Activated CD4-positive, alpha-beta T cell treated with anti-CD3 and anti-CD28 coated beads for 36 hours (primary cell): ENCODE results near the gene STAT6. TPM values are rescaled to one million over a fixed set of nuclear protein-coding genes. Genes with fewer than 3 reads are reported as not detected.

Experiments
- ATAC-seq: fragments of 200-7000 bp; cut with Tn5 transposase; one replicate; pipeline ENCODE4 v1.10.0; 2021; ENCODE audit warnings: mild to moderate bottlenecking, moderate library complexity
- CTCF ChIA-PET: fragments of 350-600 bp; sonication (Branson Sonifier 250); formaldehyde crosslinking; loops from one replicate; lab custom pipeline; 2021; ENCODE audit warnings: antibody characterized with exemption; lab: Charles Lee
- POLR2A ChIA-PET: fragments of 350-600 bp; sonication (Branson Sonifier 250); formaldehyde crosslinking; loops from one replicate; lab custom pipeline; 2021; ENCODE audit warnings: antibody characterized with exemption, inconsistent platforms; lab: Charles Lee
- DNase-seq: peaks from one replicate; pipeline ENCODE4 v3.0.0-alpha.2; 2020
- H3K27ac Mint-ChIP-seq: one replicate; pipeline ENCODE4 v1.8.0; 2021; ENCODE audit warnings: mixed read lengths
- H3K27me3 Mint-ChIP-seq: one replicate; pipeline ENCODE4 v1.8.0; 2021; ENCODE audit warnings: mixed read lengths
- H3K36me3 Mint-ChIP-seq: one replicate; pipeline ENCODE4 v1.8.0; 2021; ENCODE audit warnings: low read depth, mixed read lengths
- H3K4me1 Mint-ChIP-seq: one replicate; pipeline ENCODE4 v1.8.0; 2021; ENCODE audit warnings: mixed read lengths
- H3K4me3 Mint-ChIP-seq: one replicate; pipeline ENCODE4 v1.8.0; 2021; ENCODE audit warnings: mild to moderate bottlenecking, moderate library complexity, mixed read lengths
- H3K9me3 Mint-ChIP-seq: one replicate; pipeline ENCODE4 v1.8.0; 2021; ENCODE audit warnings: low read depth, mixed read lengths
- intact Hi-C, 2 experiments: fragments of 100-400 bp; cut with DNase I in 1 of 2; cut with micrococcal nuclease in 1 of 2; formaldehyde crosslinking; loops; one replicate each; pipeline versions ENCODE4 v1.14.2 to v1.15.1; 2022 to 2024; cut with DNase I, micrococcal nuclease
- total RNA-seq, 2 experiments: library from RNA; stranded (reverse); gene quantifications; one replicate each; pipeline ENCODE4 v1.2.3, GENCODE V29; 2021

The STAT6 gene
- total RNA-seq, 2 experiments from 2014 or later, result 250 to 288 TPM

DNA sequence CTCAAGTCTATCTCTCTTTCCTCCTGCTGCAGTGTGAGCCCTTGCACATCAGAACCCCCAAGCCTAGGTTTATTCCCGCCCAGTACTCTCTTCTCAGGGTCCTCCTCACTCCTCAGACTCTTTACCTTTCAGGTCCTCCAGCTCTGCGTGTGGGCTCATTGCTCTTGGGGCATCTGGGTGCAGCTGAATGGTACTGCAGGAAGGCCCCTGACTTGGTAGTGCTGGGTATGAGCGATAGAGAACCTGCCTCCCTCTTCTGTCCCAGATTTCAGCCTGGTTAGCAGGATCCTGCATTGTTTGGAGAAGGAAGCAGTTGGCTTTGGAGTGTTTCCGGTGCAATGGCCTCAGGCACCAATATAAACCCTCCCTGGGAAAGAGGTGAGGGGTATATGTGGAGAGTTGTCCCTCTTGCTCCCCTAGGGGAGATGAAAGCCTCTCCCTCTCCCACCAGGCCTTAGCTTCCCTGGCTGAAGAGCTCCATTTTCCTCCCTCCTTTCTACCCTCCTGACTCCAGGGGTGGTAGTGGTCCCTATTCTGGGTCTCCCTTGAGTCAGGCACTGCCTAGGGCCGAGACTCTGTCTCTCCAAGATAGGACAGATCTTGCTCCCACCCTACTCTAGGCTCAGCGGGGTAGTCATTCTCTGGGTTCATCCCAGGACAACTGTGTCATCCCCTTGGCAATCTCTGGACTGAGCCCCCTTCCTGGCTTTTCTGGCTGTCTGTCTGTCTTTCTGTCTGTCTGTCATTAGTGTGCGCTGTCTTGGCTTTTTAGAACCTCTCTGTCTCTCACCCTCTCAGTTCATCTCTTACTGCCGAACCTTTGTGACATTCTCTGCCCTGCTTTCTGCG is 21.0 kb upstream of the STAT6 start:
- DNase-seq, result no peak
- POLR2A ChIA-PET, result no interaction called here

DNA sequence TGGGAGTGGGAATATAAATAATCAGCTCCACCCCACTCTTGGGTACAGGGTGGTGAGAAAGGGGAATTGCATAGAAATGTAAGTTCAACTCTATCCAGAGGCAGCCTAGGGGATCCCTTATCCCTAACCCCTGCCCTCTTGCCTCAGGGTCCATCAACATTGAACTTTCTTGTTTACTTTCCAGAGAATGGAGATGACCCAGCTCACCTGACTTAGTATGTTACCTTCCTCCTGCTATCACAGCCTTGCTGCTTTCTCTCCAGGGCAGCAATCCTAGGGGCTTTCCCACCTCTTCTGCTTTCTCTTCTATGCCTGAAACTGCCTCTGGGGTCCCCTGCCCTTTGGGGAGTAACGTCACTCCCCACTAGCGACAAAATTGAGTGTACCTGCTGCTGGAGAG is 19.8 kb upstream of the STAT6 start:
- H3K27me3 Mint-ChIP-seq, result peaks cover 2% of the 10 kb centered on the region
- ATAC-seq, result no peak
- no peak overlapping the region for H3K4me3 Mint-ChIP-seq
- peaks cover 22% of the 10 kb centered on the region for H3K4me1 Mint-ChIP-seq
- no peaks in the 10 kb centered on the region for H3K9me3 Mint-ChIP-seq
- CTCF ChIA-PET, result interaction anchor here (0.6 to 2.4 kb wide), 5 partner anchors 19 to 91 kb away, joined by 3 to 9 read pairs (median 4); partner anchors contain the start of gene STAT6
- DNase-seq, result no peak
- no peaks in the 10 kb centered on the region for H3K36me3 Mint-ChIP-seq
- intact Hi-C loops, result no loop called here
- no peak overlapping the region for H3K27ac Mint-ChIP-seq
- POLR2A ChIA-PET, result no interaction called here

More for the DNA sequence above, 21.0 kb upstream of the STAT6 start:
- no peaks in the 10 kb centered on the region for H3K9me3 Mint-ChIP-seq
- no peak overlapping the region for H3K4me3 Mint-ChIP-seq
- intact Hi-C loops, result no loop called here
- CTCF ChIA-PET, result interaction anchor here (0.6 to 1.0 kb wide), 6 partner anchors 9 to 143 kb away, joined by 3 to 5 read pairs (median 4); no protein-coding TSS in a partner anchor
- ATAC-seq, result no peak
- no peaks in the 10 kb centered on the region for H3K36me3 Mint-ChIP-seq
- H3K27ac Mint-ChIP-seq, result no peak overlapping the region
- peaks cover under 1% of the 10 kb centered on the region for H3K27me3 Mint-ChIP-seq
- H3K4me1 Mint-ChIP-seq, result peaks cover 19% of the 10 kb centered on the region

DNA sequence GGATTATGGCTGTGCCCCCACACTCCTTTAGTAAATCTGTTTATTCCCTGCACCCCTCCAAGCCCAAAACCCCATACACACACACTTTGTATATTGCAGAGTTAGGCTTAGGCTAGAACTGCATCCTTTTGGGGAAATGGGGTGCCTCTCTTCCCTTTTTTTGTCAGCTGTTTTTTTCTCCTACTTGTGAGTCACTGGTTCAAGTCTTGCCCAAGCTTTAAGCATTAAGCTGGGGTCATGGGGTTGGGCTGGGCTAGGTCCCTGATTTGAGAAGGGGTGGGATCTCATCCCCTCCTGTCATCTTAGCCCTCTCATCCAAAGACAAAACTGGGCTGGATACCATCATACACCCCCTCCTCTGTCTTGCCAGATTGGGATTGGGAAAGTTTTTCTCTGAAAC is 18.7 kb upstream of the STAT6 start:
- Mint-ChIP-seq H3K36me3 (no peaks in the 10 kb centered on the region), H3K27me3 (peaks cover 3% of the 10 kb centered on the region), H3K27ac (no peak overlapping the region), H3K4me1 (peaks cover 22% of the 10 kb centered on the region), H3K4me3 (peak overlapping the region; percentile 18), H3K9me3 (no peaks in the 10 kb centered on the region)
- DNase-seq (no peak), ATAC-seq (no peak)
- POLR2A ChIA-PET, result no interaction called here
- intact Hi-C loops, result loop anchor here in 1 of 2 experiments (5.0 kb wide), 1 partner anchor 97 kb away; the partner anchor contains the start of gene SHMT2
- CTCF ChIA-PET, result interaction anchor here (0.6 to 2.4 kb wide), 6 partner anchors 18 to 411 kb away, joined by 3 to 9 read pairs (median 4); partner anchors contain the start of gene STAT6

DNA sequence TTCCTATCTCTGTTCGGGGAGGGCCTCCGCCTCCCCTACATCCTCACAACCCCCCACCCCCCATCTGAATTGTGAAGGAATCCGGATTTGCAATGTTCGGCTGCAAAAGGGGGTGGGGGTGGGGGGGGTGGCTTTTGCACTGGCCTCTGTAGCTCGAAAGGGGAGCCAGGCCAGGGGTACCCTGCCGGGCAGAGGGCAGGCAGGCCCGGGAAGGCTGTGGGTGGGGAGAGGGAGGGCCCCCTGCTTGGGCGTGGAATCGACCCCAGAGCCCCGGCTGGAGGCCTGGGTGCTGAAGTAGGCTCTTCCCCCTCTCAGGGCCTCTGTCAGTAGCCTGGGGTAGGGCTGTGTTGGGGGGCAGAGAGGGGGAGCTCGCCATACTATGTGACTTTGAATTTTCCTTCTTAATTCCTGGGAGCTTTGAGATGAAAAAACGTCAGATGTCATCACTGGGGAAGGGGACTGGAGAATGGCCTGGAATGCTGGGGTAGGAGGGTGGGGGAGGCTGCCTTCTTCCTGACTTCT is 18.2 kb upstream of the STAT6 start:
- Mint-ChIP-seq H3K36me3 (no peaks in the 10 kb centered on the region), H3K4me3 (peak overlapping the region; percentile 18), H3K27ac (no peak overlapping the region), H3K9me3 (no peaks in the 10 kb centered on the region), H3K27me3 (peaks cover 7% of the 10 kb centered on the region), H3K4me1 (peaks cover 25% of the 10 kb centered on the region)
- POLR2A ChIA-PET, result no interaction called here
- no peak for ATAC-seq
- no peak for DNase-seq
- intact Hi-C loops, result loop anchor here in 1 of 2 experiments (5.0 kb wide), 1 partner anchor 98 kb away; the partner anchor contains the start of gene SHMT2
- CTCF ChIA-PET, result interaction anchor here (0.6 to 2.4 kb wide), 4 partner anchors 18 to 411 kb away, joined by 3 to 9 read pairs (median 4); partner anchors contain the start of gene STAT6

DNA sequence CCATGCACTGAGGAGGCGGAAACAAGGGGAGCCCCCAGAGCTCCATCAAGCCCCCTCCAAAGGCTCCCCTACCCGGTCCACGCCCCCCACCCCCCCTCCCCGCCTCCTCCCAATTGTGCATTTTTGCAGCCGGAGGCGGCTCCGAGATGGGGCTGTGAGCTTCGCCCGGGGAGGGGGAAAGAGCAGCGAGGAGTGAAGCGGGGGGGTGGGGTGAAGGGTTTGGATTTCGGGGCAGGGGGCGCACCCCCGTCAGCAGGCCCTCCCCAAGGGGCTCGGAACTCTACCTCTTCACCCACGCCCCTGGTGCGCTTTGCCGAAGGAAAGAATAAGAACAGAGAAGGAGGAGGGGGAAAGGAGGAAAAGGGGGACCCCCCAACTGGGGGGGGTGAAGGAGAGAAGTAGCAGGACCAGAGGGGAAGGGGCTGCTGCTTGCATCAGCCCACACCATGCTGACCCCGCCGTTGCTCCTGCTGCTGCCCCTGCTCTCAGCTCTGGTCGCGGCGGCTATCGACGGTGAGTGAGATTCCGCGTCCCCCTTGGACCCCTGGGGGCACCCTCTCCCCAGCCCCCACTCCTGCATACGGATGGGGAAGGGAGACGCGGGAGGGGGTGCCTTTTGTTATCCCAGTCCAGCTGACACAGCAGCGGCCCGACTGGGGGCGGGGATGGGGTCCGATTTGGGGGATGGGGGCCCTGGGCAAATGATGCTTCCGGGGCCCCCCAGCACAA is 17.5 kb upstream of the STAT6 start:
- H3K36me3 Mint-ChIP-seq, result peaks cover 4% of the 10 kb centered on the region
- peaks cover 28% of the 10 kb centered on the region for H3K4me1 Mint-ChIP-seq
- no peak overlapping the region for H3K27ac Mint-ChIP-seq
- ATAC-seq (no peak), DNase-seq (no peak)
- intact Hi-C loops, result loop anchor here in 1 of 2 experiments (1.0 to 5.0 kb wide), 2 partner anchors 16 to 99 kb away; partner anchors contain the start of gene SHMT2
- ChIA-PET POLR2A (interaction anchor here (0.5 to 2.2 kb wide), 3 partner anchors 17 to 439 kb away, joined by 3 to 15 read pairs (median 3); partner anchors contain the start of gene STAT6), CTCF (interaction anchor here (0.5 to 9.7 kb wide), 8 partner anchors 17 to 127 kb away, joined by 3 to 156 read pairs (median 6); partner anchors contain the start of gene STAT6)
- peak overlapping the region; percentile 77 for H3K4me3 Mint-ChIP-seq
- peaks cover 6% of the 10 kb centered on the region for H3K9me3 Mint-ChIP-seq
- H3K27me3 Mint-ChIP-seq, result peaks cover 8% of the 10 kb centered on the region

DNA sequence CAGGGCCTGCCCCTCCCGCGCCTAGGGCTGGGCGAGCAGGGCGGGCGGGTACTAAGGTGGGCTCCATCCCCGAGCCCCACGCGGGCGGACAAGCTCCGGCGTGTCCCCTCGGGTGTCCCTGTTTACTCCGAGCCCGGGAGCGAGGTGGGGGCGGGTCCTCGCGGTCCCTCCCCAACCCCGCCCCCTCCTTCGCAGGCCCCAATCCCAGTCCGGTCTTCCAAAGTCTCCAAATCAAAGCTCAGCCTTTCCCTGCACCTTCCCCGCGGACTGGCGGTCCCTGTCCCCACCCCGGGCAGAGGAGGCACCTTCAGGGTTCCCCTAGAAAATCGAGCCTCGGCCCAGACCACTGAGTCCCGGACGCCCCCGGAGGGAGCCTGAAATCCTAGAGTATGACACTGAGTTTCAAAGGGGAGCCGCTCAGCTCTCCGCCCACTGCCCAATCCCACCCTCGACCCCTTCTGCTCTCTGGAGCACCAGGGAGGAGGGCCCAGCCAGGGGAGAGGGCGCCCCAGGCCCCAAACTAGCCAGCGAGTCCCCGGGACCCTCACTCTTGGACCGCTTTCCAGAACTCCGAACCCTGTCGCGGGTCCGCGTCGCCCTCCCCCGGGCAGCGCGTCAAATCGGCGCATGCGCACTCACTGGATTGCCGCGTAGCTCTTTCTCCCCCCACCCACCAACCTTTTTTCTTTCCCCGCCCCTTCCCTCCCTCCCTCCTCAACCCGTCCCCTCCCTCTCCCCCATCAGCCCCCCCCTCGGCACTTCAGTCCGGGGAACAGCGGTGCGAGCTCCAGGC is 16.8 kb upstream of the STAT6 start, which contains the start of gene LRP1:
LRP1 (plus strand) TSS at position 758 of the 793 bp plus-strand sequence. CDS start 482 bp downstream, outside the sequence.
- H3K27ac Mint-ChIP-seq, result no peak within 1 kb of the TSS
- intact Hi-C loops, result loop anchor here in 1 of 2 experiments (1.0 to 5.0 kb wide), 2 partner anchors 16 to 99 kb away; partner anchors contain the start of gene SHMT2

DNA sequence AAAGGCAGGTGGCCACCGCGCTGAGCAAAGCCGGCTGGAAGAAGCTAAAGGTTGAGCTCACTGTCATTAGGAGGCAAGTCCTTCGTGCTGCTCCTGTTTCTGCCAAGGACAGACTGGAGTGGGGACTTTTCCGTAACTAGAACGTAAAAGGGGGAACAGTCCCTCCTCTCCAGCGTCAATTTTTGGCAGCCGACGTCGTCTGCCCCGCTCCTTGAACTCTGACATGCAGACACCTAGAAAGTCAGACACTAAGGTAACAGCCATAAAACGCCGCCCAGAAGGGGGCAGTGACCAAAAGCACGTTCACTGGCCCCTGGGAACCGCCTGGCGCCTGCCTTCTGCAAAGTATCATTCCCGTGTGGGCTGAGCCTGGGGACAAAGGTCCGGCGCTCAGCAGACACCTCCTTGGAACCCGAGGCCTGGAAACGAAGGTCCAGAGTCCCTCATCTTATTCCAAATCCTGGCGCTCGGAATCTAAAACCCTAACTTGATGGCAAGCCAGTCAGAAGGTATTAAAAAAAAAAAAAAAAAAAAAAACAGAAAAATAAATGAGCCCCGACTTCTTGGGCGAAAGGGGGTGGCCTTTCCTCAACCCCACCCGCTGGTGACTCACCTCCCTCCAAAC is 16.1 kb upstream of the STAT6 start:
- DNase-seq (peak; percentile 78), ATAC-seq (peak; percentile 40)
- peak overlapping the region; percentile 77 for H3K4me3 Mint-ChIP-seq
- H3K9me3 Mint-ChIP-seq, result peaks cover 9% of the 10 kb centered on the region
- CTCF ChIA-PET, result interaction anchor here (0.6 to 9.7 kb wide), 8 partner anchors 12 to 122 kb away, joined by 3 to 156 read pairs (median 4); partner anchors contain the start of gene STAT6
- H3K27ac Mint-ChIP-seq, result no peak overlapping the region
- peaks cover 9% of the 10 kb centered on the region for H3K27me3 Mint-ChIP-seq
- H3K4me1 Mint-ChIP-seq, result peaks cover 28% of the 10 kb centered on the region
- intact Hi-C loops, result loop anchor here in 1 of 2 experiments (5.0 kb wide), 1 partner anchor 100 kb away; the partner anchor contains the start of gene SHMT2
- peaks cover 5% of the 10 kb centered on the region for H3K36me3 Mint-ChIP-seq
- POLR2A ChIA-PET, result interaction anchor here (0.6 to 2.2 kb wide), 2 partner anchors 16 to 402 kb away, joined by 3 to 15 read pairs; partner anchors contain the start of gene STAT6

More for the DNA sequence above, 16.8 kb upstream of the STAT6 start, which contains the start of gene LRP1:
- Mint-ChIP-seq H3K4me3 (peak within 1 kb of the TSS; percentile 77), H3K27me3 (peaks cover 9% of the 10 kb centered on the region), H3K4me1 (peaks cover 28% of the 10 kb centered on the region), H3K9me3 (peaks cover 9% of the 10 kb centered on the region), H3K36me3 (peaks cover 5% of the 10 kb centered on the region)
- DNase-seq, result peak; percentile 85
- peak; percentile 68 for ATAC-seq
- CTCF ChIA-PET, result interaction anchor here (0.9 to 9.7 kb wide), 7 partner anchors 16 to 126 kb away, joined by 3 to 156 read pairs (median 7); partner anchors contain the start of gene STAT6
- POLR2A ChIA-PET, result interaction anchor here (0.5 to 2.2 kb wide), 4 partner anchors 17 to 438 kb away, joined by 3 to 15 read pairs (median 3); partner anchors contain the start of gene STAT6

DNA sequence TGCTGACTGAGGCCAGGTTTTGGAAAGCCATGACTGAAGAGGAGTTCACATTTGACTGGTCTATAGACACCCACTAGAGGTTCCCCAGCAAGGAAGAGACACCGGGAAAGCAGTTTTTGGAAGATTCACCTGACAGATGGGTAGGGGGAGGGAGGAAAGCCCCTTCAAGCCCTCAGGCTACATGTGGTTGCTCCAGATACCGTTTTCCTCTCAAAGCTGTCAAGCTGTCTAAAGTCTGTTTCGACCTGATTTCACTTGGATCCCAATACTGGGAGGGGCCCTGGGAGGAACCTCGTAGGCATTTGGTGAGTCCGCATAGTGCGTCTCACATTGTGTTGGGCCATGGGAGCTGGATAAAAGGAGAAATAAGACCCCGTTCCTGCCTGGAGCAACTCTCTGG is 15.4 kb upstream of the STAT6 start:
- H3K27me3 Mint-ChIP-seq, result peaks cover 9% of the 10 kb centered on the region
- intact Hi-C loops, result loop anchor here in 1 of 2 experiments (5.0 kb wide), 1 partner anchor 101 kb away; the partner anchor contains the start of gene SHMT2
- H3K9me3 Mint-ChIP-seq, result peaks cover 9% of the 10 kb centered on the region
- peak overlapping the region; percentile 77 for H3K4me3 Mint-ChIP-seq
- H3K36me3 Mint-ChIP-seq, result peaks cover 5% of the 10 kb centered on the region
- ChIA-PET POLR2A (interaction anchor here (2.2 kb wide), 1 partner anchor 15 kb away, joined by 15 read pairs; the partner anchor contains the start of gene STAT6), CTCF (interaction anchor here (0.7 to 9.7 kb wide), 9 partner anchors 10 to 122 kb away, joined by 3 to 156 read pairs (median 5); partner anchors contain the start of gene STAT6)
- ATAC-seq (no peak), DNase-seq (no peak)
- H3K27ac Mint-ChIP-seq, result no peak overlapping the region
- peaks cover 28% of the 10 kb centered on the region for H3K4me1 Mint-ChIP-seq

DNA sequence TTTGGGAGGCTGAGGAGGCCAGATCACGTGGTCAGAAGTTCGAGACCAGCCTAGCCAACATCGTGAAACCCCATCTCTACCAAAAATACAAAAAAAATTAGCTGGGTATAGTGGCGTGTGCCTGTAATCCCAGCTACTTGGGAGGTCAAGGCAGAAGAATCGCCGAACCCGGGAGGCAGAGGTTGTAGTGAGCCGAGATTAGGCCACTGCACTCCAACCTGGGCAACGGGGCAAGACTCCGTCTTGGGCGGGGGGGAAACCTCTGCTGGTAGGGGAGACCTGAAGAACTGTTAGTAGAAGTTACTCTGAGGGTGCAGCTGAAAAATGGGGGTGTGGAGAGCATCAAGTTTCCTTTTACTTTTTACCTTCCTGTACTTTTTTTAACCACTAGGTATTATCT is 14.9 kb upstream of the STAT6 start:
- H3K4me3 Mint-ChIP-seq, result no peak overlapping the region
- ChIA-PET CTCF (interaction anchor here (0.6 to 9.7 kb wide), 7 partner anchors 11 to 289 kb away, joined by 3 to 156 read pairs (median 5); partner anchors contain the start of gene STAT6), POLR2A (interaction anchor here (0.6 kb wide), 1 partner anchor 114 kb away, joined by 5 read pairs; no protein-coding TSS in a partner anchor)
- peaks cover 9% of the 10 kb centered on the region for H3K9me3 Mint-ChIP-seq
- H3K4me1 Mint-ChIP-seq, result peaks cover 27% of the 10 kb centered on the region
- peaks cover 5% of the 10 kb centered on the region for H3K36me3 Mint-ChIP-seq
- ATAC-seq, result no peak
- H3K27ac Mint-ChIP-seq, result no peak overlapping the region
- peaks cover 9% of the 10 kb centered on the region for H3K27me3 Mint-ChIP-seq
- intact Hi-C loops, result loop anchor here in 1 of 2 experiments (5.0 kb wide), 1 partner anchor 101 kb away; the partner anchor contains the start of gene SHMT2
- DNase-seq, result no peak
